Stimulated activated CD8-positive, alpha-beta memory T cell treated with anti-CD3 and anti-CD28 coated beads, Interleukin-12 subunit alpha, Interleukin-12 subunit beta, amount 100 ng/mL, for 24 hours (primary cell): ENCODE measurements around the gene RPTOR.

Experiments
- DNase-seq: peaks from one replicate; pipeline ENCODE4 v3.0.0-alpha.2; 2020; ENCODE audit errors: extremely low read depth

Gene RPTOR

DNA sequence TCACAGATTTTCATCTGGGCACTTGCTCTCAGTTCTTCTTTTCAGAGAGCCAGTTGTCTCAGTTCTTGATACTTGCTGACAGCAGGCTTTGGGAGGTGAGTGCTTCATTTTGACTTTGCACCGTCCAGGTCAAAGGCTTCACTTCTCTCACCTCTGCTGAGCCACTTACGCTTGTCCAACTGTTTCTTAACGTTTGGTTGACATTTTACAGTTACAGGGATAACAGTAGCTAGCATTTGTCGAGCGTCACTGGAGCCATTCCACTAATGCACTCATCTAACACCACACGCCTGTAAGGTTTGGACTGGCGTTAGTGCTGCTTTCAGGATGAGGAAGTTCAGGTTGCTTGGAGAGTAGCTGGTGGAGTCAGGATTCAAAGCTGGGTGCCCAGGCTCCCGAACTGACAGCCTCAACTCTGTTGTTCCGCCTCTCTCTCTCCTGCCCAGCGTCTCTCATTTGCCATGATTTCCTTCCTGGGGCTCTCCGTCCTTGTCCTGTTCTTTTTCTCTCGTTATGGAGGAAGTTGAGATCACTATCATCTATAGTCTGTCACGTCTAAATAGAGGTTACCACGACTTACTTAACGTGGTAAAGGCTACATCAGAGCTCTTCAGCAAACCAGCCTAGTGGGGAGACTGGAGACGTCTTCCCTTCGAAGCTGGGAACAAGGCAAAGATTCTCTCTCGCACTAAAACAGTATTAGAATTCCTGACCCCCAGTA, 220.8 kb downstream of the RPTOR start:
- no peak for DNase-seq

- no peak for DNase-seq
Observed at GRCh38 chr17:80766290-80766855, 221.7 kb downstream of the RPTOR start.

- DNase-seq: no peak
Observed at GRCh38 chr17:80768389-80768788, 223.8 kb downstream of the RPTOR start.

GRCh38 chr17:80768936-80769335, 224.3 kb downstream of the RPTOR start:
- no peak for DNase-seq

GRCh38 chr17:80769516-80769915, 224.9 kb downstream of the RPTOR start:
- DNase-seq: no peak

- no peak for DNase-seq
Observed at GRCh38 chr17:80769936-80770625, 225.4 kb downstream of the RPTOR start.

GRCh38 chr17:80770881-80771611, 226.4 kb downstream of the RPTOR start:
- no peak for DNase-seq

DNA sequence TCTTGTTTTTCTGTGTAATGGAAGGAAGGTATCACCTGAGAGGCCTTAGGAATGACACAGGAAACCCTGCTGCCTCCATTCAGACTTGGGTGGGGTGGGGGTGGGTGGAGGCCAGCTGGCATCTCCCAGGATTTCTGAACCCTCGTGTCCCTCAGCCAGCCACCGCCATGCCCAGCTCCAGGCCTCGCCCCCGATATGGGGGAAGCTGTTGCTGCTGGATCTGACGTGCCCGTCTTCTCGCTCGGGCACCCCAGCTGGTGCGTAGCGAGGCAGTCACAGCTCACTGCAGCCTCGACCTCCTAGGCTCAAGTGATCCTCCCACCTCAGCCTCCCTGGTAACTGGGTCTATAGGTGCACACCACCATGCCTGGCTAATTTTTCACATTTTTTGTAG, 227.0 kb downstream of the RPTOR start:
- DNase-seq: no peak

DNA sequence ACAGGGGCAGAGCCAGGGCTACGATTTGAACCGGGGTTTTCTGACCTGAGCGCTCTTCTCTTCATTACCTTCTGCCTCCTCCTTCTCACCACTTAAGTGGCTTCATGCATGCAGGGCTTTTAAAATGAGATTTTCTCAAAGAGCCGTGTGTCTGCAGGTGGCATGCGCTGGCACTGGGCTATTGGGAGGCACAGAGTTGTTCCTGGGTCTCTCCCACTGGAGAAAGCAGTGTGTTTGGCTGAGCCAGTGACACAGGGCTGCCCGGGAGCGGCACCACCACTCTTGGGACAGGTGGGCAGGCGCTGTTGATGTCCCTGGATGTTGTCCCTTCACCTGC, 228.2 kb downstream of the RPTOR start:
- no peak for DNase-seq

GRCh38 chr17:80773243-80773991, 228.8 kb downstream of the RPTOR start:
- no peak for DNase-seq

DNA sequence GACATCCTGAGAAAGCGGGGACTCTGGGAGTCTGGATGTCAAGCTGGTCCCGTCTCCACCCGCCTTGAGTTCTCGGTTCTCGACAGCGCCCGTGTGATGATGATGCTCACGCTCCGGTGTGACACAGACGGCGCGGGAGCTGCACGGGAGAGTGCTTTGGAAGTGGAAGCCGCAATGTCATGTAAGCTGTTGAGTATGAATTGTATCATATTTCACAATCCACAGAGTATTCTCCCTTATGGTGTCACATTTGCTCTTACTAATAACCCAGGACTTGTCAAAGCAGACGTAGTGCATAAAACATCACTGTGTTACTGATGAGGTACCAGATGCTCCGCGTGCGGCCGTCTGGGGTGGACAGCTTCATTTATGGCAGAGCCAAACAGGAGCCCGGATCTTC, 229.5 kb downstream of the RPTOR start:
- no peak for DNase-seq

GRCh38 chr17:80774643-80775281, 230.1 kb downstream of the RPTOR start:
- DNase-seq: no peak

DNA sequence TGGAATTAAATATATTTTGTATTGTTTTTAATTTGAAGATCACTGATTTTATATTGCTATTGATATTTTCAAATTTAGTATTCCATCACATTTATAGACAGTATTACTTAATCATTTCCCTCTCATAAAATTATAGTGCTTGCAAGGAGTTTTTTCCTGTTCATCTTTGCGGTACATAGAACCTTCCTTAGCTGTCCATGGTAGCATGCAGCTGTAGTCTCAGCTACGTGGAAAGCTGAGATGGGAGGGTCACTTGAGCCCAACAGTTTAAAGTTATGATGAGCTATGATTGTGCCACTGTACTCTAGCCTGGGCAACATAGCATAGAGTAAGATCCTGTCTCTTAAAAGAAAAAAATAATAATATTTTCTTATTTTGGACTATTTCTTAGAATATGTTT, 231.2 kb downstream of the RPTOR start:
- no peak for DNase-seq

- no peak for DNase-seq
Observed at GRCh38 chr17:80777274-80777673, 232.6 kb downstream of the RPTOR start.

DNA sequence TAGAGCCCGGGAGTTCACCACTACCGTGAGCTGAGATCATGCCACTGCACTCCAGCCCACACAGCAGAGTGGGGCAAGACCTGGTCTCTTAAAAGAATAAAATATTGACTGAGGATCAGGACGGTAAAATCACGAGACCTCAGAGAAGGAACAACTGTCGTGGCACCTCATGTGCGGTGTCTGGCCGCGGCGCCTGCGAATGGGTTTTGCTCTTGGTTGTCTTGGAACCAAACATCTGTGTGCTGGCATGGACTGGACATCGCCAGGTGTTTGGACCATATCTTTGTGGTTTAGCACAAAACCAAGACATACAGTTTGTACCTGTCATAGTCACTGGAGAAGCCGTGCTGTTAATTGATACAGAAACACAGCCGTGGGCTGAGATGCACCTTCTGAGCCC, 234.1 kb downstream of the RPTOR start:
- DNase-seq: no peak

- no peak for DNase-seq
Observed at GRCh38 chr17:80779336-80779735, 234.7 kb downstream of the RPTOR start.

DNA sequence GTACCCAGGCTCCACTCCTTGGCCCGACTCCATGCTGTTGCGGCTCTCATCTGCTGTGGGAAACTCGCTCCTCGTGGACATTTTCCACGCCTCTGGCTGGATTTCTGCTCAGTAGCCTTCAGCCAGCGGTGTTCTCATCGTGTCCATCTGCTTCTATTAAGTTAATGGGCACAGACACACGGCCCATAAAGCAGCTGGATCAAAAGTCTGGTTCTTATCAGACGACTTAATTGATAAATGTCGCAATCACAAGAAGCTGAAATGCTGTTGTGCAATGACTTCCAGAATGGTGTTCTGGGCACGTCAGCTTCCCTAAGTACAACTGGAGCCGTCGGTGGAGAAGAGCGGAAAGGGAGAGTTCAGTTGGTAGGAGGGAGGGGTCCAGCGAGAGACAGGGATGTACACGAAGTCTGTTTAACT, 235.3 kb downstream of the RPTOR start:
- no peak for DNase-seq

GRCh38 chr17:80780381-80781198, 236.0 kb downstream of the RPTOR start:
- no peak for DNase-seq

GRCh38 chr17:80781211-80781610, 236.6 kb downstream of the RPTOR start:
- no peak for DNase-seq

- DNase-seq: no peak
Observed at GRCh38 chr17:80781807-80782277, 237.2 kb downstream of the RPTOR start.
